Aorta (tissue), 5 donors: ENCODE measurements around the gene RIPPLY3. TPM values are rescaled to one million over a fixed set of nuclear protein-coding genes. Genes with fewer than 3 reads are reported as not detected.

ENCODE experiments used
- ATAC-seq: fragments of 200-7000 bp; cut with Tn5 transposase; one replicate; pipeline ENCODE4 v1.9.1; 2022; ENCODE audit warnings: moderate library complexity; ENCODE audit not compliant: low FRiP score
- DNase-seq, 2 donors: peaks; one replicate each; pipeline ENCODE4 v3.0.0-alpha.2; 2020
- H3K27ac ChIP-seq, 2 donors: one replicate each; pipeline ENCODE4 v1.5.1; 2013; ENCODE audit warnings: low read length in 2 of 2, mild to moderate bottlenecking in 2 of 2, moderate library complexity in 2 of 2, control low read depth in 1 of 2, inconsistent platforms in 1 of 2, low read depth in 1 of 2
- H3K27me3 ChIP-seq, 2 donors: one replicate each; pipeline ENCODE4 v1.6.1; 2013; ENCODE audit warnings: control low read depth in 1 of 2, low read length in 1 of 2, mild to moderate bottlenecking in 1 of 2, moderate library complexity in 1 of 2; ENCODE audit not compliant: insufficient read depth in 2 of 2, control insufficient read depth in 1 of 2
- H3K36me3 ChIP-seq, 2 donors: one replicate each; pipeline ENCODE4 v1.6.1; 2013; ENCODE audit warnings: control low read depth in 1 of 2, low read length in 1 of 2, mild to moderate bottlenecking in 1 of 2; ENCODE audit not compliant: insufficient read depth in 2 of 2, control insufficient read depth in 1 of 2
- H3K4me1 ChIP-seq, 2 donors: one replicate each; pipeline ENCODE4 v1.6.1; 2013; ENCODE audit warnings: low read length in 2 of 2, control low read depth in 1 of 2, mild to moderate bottlenecking in 1 of 2, moderate library complexity in 1 of 2; ENCODE audit not compliant: insufficient read depth in 2 of 2, control insufficient read depth in 1 of 2
- H3K4me3 ChIP-seq, 2 donors: one replicate each; pipeline ENCODE4 v1.5.1; 2013; ENCODE audit warnings: low read length in 2 of 2, control low read depth in 1 of 2, mild to moderate bottlenecking in 1 of 2
- H3K9me3 ChIP-seq: one replicate; pipeline ENCODE4 v1.6.1; 2013; ENCODE audit warnings: mild to moderate bottlenecking, low read length; ENCODE audit not compliant: control insufficient read depth
- whole genome bisulfite sequencing, 2 donors: extraction: QIAGEN DNeasy Blood & Tissue Kit; methylation state at CpG; one replicate each; pipeline ENCODE4 v1.1.7; 2013; 5-methylcytosine and 5-hydroxymethylcytosine counted together
- intact Hi-C, 2 donors: fragments of 100-400 bp; cut with DNase I; formaldehyde crosslinking; loops; one replicate each; pipeline versions ENCODE4 v1.14.2 to v1.15.0; 2022
- polyA plus RNA-seq, 2 donors: library from polyadenylated mRNA; stranded (reverse); fragments of 200-250 nt; gene quantifications; one replicate each; pipeline ENCODE4 v1.2.3, GENCODE V29; 2013
- total RNA-seq, 2 donors: library from RNA; stranded (reverse); fragmentation: NEBNext Ultra II Directional; extraction: Animal tissue kit (Norgen Biotek cat#: 25700); gene quantifications; one replicate each; pipeline ENCODE4 v1.2.1, GENCODE V29; 2021
- donor health status: healthy with polysubstance abuse.
- donor health status: Bipolar disorder and iron deficiency.
- donor health status: DM: no; HTN: no; CAD: no.
- donor health status: DM: no; HTN: no; CAD: no.
- donor health status: DM: yes; HTN: yes; CAD: no.

Gene RIPPLY3
- total and polyA plus RNA-seq, 4 donors, result 0.05 TPM; not detected in 3

DNA sequence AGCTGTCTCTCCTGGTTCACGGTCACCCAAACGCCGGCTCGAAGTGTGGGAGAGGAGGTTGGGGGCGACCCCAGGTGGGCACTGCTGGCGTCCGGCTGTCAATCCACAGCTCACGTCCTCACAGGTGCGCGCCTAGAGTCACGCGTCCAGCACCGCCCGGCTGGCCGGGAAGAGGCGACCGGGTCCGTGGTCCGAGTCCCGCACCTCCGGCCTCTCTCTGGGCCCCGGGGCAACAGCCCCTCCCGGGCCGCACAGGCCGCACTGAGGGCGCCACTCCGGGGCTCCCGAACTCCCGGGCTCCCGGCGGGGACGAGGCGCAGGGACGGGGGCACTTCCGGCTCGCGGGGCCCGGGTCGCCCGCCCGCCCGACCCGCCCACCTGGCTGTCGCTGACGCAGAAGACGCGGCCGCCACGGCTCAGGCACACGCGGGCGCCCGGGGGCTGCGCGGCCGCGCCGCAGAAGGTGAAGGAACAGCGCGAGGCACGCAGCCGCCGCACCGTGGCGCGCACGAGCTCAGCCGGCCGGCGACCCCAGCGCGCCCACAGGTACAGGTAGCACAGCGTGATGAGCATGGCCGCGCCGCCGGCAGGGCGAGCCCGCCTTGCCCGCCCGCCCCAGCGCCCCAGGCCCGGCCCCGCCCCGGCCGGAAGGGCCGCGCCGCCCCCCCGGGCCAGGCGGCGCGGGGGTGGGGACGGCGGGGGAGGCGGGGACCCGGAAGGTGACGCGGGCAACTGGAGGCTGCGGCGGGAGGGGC lies 40.3 kb upstream of the RIPPLY3 start, which contains the start of gene HLCS:
Gene HLCS, minus strand, starts transcription at position 604 of the 755 bp plus-strand sequence. Its CDS starts 31 bp downstream, at position 573.
- Histone ChIP-seq H3K4me3 (peak within 1 kb of the TSS; percentile 89 to 97), H3K9me3 (no peaks in the 10 kb centered on the region), H3K27ac (peak within 1 kb of the TSS; percentile 0 to 50), H3K27me3 (no peaks in the 10 kb centered on the region), H3K4me1 (no peaks in the 10 kb centered on the region), H3K36me3 (no peaks in the 10 kb centered on the region)
- WGBS, 2 donors, result 0 to 1% methylated on average over 15 to 101 of the region's 101 CpGs
- intact Hi-C loops, result loop anchor here in 1 of 2 donors (1.0 kb wide), 1 partner anchor 23 kb away; no protein-coding TSS in a partner anchor
- DNase-seq (peak in 1 of 2 donors; percentile 80), ATAC-seq (peak; percentile 83)

DNA sequence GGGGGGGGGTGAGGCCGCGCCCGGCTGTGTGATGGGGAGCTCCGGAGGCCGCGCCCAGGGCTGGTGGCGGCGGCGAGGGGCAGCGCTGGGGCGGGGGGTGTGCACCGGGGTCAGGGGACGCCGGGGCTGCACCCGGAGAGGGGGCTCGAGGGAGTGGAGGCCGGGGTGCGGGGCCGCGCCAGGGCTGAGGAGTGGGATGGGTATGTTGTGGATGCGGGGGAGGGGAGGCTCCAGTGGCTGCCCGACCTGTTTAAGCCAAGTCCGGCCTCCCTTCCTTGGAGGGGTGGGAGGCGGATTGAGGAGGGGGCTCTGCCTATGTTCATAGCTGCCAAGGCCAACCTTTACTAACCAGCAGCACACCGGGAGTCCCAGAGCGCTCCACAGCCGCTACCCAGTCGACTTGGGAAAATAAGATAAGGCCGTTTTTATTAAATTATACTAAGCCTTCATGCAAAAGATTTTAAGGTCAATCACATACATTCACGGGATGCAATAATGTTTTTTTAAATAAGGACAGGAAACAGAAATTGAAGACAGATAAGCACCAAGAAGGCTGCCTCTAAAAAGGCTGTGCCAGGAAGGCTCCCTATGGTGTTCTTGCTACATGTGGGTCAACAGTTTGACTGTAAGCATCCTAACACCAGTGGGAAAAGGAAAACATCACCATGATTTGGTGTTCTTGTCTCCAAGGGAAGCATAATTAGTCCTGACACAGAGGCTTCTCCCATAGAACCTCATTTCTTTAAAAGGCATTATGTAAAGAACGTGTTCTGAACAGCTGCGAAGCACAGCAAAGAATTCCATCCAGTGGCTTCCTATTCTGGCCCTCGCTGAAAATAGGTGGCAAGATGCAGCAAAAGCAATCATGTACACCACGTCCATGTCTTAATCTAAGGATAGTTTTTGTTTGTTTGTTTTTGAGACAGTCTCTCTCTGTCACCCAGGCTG lies 39.4 kb upstream of the RIPPLY3 start:
- DNase-seq (peak in 1 of 2 donors; percentile 90), ATAC-seq (peak; percentile 36)
- Histone ChIP-seq H3K4me1 (no peaks in the 10 kb centered on the region), H3K27me3 (no peaks in the 10 kb centered on the region), H3K4me3 (peak overlapping the region; percentile 89 to 97), H3K36me3 (no peaks in the 10 kb centered on the region), H3K9me3 (no peaks in the 10 kb centered on the region), H3K27ac (peak overlapping the region; percentile 0 to 50)
- 12 to 20% methylated on average over 18 to 34 of the region's 34 CpGs for WGBS, 2 donors
- intact Hi-C loops, result loop anchor here in 1 of 2 donors (1.0 kb wide), 1 partner anchor 22 kb away; no protein-coding TSS in a partner anchor

DNA sequence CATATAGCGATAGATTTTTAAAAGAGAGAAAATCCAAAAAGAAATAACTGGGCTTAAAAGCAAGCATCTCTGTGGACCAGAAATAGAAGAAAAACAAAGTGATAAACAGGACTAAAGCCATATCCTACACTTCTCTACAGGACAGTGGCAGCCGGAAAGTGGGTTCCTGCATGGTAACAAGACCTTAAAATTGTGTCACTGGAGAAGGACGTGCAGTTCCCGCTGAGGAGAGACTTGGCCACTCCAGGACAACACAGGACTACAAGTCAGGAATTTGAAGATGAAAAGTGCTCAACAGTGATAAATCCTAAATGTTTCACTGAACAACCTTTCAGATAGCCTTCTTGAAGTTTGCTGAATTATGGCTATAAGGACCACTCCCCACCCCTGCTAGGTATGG lies 38.1 kb upstream of the RIPPLY3 start:
- no peak for ATAC-seq
- intact Hi-C loops, result no loop called here
- 91 to 95% methylated on average over 4 of the region's 4 CpGs for WGBS, 2 donors

DNA sequence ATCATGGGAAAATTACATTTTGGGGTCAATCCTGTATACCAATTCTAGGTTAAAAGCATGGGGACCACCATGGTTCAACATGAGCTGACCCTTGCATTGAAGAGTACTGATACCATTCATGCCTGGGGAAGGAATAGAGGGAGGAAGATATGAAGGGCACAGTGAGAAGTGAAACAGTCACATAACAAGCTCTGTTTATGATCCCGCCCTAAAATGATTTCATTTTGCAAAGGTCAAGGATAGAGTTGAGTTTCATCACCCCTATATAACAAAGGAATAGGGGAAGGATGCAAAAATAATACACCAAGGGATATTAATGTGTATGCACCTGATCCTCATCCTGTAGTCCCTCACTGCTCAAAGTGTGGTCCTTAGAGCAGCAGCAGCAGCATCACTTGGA lies 37.5 kb upstream of the RIPPLY3 start:
- no peak overlapping the region for H3K27ac ChIP-seq
- no peaks in the 10 kb centered on the region for H3K4me1 ChIP-seq
- intact Hi-C loops, result no loop called here
- DNase-seq (no peak), ATAC-seq (no peak)
- no peaks in the 10 kb centered on the region for H3K27me3 ChIP-seq
- WGBS, 2 donors, result 96 to 97% methylated on average over 1 of the region's 1 CpG
- H3K9me3 ChIP-seq, result no peaks in the 10 kb centered on the region
- H3K36me3 ChIP-seq, result no peaks in the 10 kb centered on the region
- H3K4me3 ChIP-seq, result no peak overlapping the region

More for the DNA sequence above, 38.1 kb upstream of the RIPPLY3 start:
- DNase-seq, result no peak
- Histone ChIP-seq H3K27ac (no peak overlapping the region), H3K4me1 (no peaks in the 10 kb centered on the region), H3K27me3 (no peaks in the 10 kb centered on the region), H3K36me3 (no peaks in the 10 kb centered on the region), H3K9me3 (no peaks in the 10 kb centered on the region), H3K4me3 (no peak overlapping the region)

DNA sequence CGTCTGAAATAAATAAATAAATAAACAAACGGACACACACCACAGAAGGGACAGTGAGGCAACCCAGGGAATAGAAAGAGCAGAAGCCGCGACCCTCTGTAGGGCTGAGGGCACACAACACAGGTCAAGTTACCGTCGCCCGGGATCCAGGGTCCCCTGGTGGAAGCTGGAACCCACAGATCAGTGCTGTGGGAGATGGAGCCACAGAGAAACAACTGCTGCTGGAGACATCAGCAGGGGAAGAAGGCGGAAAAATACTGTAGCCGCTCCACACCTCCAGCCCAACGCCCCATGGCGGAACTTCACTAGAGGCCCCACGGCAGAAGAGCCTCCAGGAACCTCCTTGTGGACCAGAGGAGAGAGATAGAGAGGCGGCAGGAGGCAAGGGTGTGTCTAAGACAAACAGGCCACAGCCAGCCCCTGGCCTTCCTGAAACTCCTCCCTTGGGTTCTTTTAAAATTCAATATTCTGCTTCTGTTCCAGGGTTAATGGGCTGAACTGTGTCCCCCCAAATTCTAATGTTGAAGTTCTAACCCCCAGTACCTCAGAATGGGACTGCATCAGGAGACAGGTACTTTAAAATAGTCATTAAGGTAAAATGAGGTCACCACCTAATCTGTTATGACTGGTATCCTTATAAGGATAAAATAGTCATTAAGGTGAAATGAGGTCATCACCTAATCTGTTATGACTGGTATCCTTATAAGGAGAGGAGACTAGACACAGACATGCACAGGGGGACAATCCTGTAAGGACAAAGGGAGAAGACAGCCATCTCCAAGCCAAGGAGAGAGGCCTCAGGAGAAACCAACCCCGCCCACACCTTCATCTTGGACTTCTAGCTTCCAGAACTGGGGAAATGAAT lies 32.3 kb upstream of the RIPPLY3 start:
- no peaks in the 10 kb centered on the region for H3K27me3 ChIP-seq
- DNase-seq (no peak), ATAC-seq (no peak)
- H3K9me3 ChIP-seq, result no peaks in the 10 kb centered on the region
- no peak overlapping the region for H3K4me3 ChIP-seq
- intact Hi-C loops, result loop anchor here in 1 of 2 donors (10.0 kb wide), 1 partner anchor 101 kb away; the partner anchor contains the start of genes PIGP and TTC3
- WGBS, 2 donors, result 94 to 96% methylated on average over 14 of the region's 14 CpGs
- no peaks in the 10 kb centered on the region for H3K36me3 ChIP-seq
- H3K27ac ChIP-seq, result no peak overlapping the region
- no peaks in the 10 kb centered on the region for H3K4me1 ChIP-seq

DNA sequence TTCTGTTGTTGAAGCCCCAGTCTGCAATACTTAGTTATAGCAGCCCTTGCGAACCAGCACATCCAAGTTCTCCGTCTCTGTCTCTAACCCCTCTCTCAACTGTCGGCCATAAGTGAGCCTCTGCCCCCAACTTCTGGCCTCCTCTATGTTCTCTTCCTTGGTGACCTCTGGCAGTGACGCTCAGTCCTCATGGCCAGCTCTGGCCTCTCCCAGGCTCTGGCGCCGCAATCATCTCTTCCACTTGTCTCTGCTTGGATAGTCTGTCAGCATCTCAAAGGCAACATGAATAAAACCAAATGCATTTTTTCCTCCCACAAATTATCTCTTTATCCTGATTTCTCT lies 31.7 kb upstream of the RIPPLY3 start:
- no peaks in the 10 kb centered on the region for H3K27me3 ChIP-seq
- intact Hi-C loops, result loop anchor here in 1 of 2 donors (10.0 kb wide), 1 partner anchor 100 kb away; the partner anchor contains the start of genes PIGP and TTC3
- no peaks in the 10 kb centered on the region for H3K4me1 ChIP-seq
- H3K4me3 ChIP-seq, result no peak overlapping the region
- no peak for ATAC-seq
- DNase-seq, result no peak
- no peaks in the 10 kb centered on the region for H3K9me3 ChIP-seq
- WGBS, 2 donors, result 95 to 96% methylated on average over 6 of the region's 6 CpGs
- no peaks in the 10 kb centered on the region for H3K36me3 ChIP-seq
- H3K27ac ChIP-seq, result no peak overlapping the region

DNA sequence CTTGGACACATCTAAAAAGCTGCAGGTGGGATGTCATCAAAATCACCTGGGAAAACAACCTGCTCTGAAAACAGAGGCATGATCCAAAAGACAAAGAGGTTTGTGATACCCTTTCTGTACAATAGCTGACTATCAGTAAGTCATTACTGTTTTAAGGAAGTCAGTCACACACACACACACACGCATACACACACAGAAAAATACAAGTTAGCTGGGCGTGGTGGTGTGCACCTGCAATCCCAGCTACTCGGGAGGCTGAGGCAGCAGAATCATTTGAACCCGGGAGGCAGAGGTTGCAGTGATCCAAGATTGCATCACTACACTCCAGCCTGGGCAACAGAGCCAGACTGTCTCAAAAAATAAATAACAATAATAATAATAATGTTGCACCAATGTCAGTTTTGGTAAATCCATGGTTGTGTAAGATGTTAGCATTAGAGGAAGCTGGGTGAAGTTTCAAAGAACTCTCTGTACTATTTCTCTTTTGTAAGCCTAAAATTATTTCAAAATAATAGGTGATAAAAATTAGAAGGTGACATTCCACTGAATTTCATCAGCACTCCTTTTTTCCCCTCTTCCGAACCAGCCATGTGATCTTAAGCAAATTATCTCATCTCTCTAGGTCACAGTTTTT lies 30.2 kb upstream of the RIPPLY3 start:
- Histone ChIP-seq H3K4me1 (no peaks in the 10 kb centered on the region), H3K4me3 (no peak overlapping the region), H3K36me3 (no peaks in the 10 kb centered on the region), H3K27ac (no peak overlapping the region), H3K27me3 (no peaks in the 10 kb centered on the region), H3K9me3 (no peaks in the 10 kb centered on the region)
- intact Hi-C loops, result loop anchor here in 1 of 2 donors (10.0 kb wide), 1 partner anchor 98 kb away; the partner anchor contains the start of genes PIGP and TTC3
- DNase-seq, result no peak
- WGBS, 2 donors, result 78 to 87% methylated on average over 5 of the region's 5 CpGs
- no peak for ATAC-seq
